OCI-LY7 (cell line): ENCODE measurements around the gene AVPI1.

Experiments
- CTCF ChIP-seq: fragments of 200-600 bp; sonication (generic); conservative IDR thresholded peaks from 2 replicates; pipeline ENCODE4 v1.5.1; 2014; ENCODE audit warnings: mild to moderate bottlenecking, antibody characterized with exemption, low read length, moderate library complexity, mixed read lengths
- EZH2phosphoT487 ChIP-seq: fragments of 200-600 bp; sonication (generic); IDR thresholded peaks from 2 replicates; pipeline ENCODE4 v1.6.1; 2018; ENCODE audit warnings: low read depth, borderline replicate concordance, mild to moderate bottlenecking, mixed run types, antibody characterized with exemption, low read length, moderate library complexity, mixed read lengths

GRCh38 chr10:97631098-97631497 lies 55.9 kb downstream of the AVPI1 start:
- TF ChIP-seq CTCF (no peak), EZH2phosphoT487 (no peak)
